SH-SY5Y (cell line): ENCODE data around the gene IGLL5.

Experiments
- GATA2 ChIP-seq: IDR thresholded peaks from 2 replicates; pipeline ENCODE4 v1.6.1; 2011; ENCODE audit warnings: mild to moderate bottlenecking, low read depth, low read length
- GATA3 ChIP-seq: IDR thresholded peaks from 2 replicates; pipeline ENCODE4 v1.6.1; 2011; ENCODE audit warnings: low read depth, mild to moderate bottlenecking, low read length, moderate library complexity

DNA sequence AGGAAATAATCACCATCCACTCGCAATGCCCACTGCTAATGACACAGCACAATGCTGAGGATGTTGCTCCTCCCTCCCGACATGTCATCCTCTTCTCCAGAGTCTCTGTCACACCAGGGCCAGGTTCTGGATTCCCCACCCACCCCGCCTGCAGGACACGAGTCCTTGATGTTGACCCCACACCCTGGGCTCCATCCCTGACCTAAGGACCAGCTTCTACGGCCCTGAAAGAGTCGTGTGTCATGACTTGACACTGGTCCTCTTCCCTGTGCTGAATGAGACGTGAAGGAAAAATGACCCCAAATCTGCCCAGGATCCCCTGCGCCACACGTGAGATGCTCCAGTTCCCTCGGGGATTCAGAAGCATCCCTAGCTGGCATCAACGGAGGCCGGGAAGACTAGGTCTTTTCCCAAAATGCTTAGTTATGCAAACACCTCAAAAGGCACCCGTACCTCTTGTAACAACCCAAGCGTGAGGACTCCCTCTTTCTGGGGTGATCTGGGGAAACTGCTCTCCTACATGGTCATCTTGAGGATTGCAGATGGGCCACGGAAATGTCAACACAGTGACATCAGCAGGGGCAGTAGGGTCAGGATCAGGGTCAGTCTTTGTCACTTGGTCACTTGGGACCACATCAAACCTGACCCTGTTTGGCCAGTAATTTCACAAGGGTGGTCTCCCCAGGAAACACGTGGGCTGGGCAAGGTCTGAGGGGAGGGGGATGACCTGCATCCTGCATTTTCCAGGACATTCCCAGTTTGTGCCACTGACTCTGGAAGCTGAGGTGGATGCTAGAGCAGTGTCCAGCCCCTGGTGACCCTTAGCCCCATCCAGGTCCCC is 42.0 kb downstream of the IGLL5 start:
- no peak for TF ChIP-seq GATA3
- TF ChIP-seq GATA2, result no peak
